ENCODE data around the gene ZFYVE26.

DNA sequence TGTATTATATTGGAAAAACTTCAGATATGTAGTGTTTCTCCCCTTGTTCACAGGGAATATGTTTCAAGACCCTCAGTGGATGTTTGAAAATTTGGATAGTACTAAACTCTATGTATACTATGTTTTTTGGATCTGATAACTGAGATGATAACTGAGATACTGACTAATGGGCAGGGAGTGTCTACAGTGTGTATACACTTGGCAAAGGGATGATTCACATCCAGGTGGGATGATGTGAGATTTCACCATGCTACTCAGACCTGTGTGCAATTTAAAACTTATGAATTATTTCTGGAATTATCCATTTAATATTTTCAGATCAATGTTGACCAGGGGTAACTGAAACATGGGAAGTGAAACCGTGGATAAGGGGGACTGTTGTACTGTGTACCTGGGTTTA, 17.0 kb upstream of the ZFYVE26 start:
- TF ChIP-seq EZH2 (IDR thresholded peaks at IDR 0.05; ENCODE audit: low read depth, low read length, severe bottlenecking) (no peak), CREB1 (IDR thresholded peaks at IDR 0.05) (no peak), RNF2 (IDR thresholded peaks at IDR 0.05; ENCODE audit: borderline replicate concordance, low read depth, low read length, missing control alignments, poor library complexity, severe bottlenecking) (no peak), POLR2A (IDR thresholded peaks at IDR 0.05; ENCODE audit: control extremely low read depth in 1 of 2, low read depth in 2 of 2, low read length in 2 of 2) (no peak), TCF12 (IDR thresholded peaks at IDR 0.05; ENCODE audit: low read depth, low read length) (no peak), SIX5 (IDR thresholded peaks at IDR 0.05; ENCODE audit: low read depth, low read length) (no peak), SRF (IDR thresholded peaks at IDR 0.05; ENCODE audit: low read depth, low read length) (no peak), TAF7 (optimal IDR thresholded peaks at IDR 0.05; ENCODE audit: borderline replicate concordance, low read depth, low read length) (no peak), ZNF274 (IDR thresholded peaks at IDR 0.05; ENCODE audit: borderline replicate concordance, extremely low read depth, low read length) (no peak), TAF1 (IDR thresholded peaks at IDR 0.05; ENCODE audit: low read depth, low read length) (no peak), JUND (IDR thresholded peaks at IDR 0.05; ENCODE audit: low read length) (no peak), POLR2AphosphoS5 (IDR thresholded peaks at IDR 0.05; ENCODE audit: low read depth, low read length) (no peak)
- TF ChIP-seq, protein P1, sequence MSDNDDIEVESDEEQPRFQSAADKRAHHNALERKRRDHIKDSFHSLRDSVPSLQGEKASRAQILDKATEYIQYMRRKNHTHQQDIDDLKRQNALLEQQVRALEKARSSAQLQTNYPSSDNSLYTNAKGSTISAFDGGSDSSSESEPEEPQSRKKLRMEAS (IDR thresholded peaks at IDR 0.05), result no peak
- TF ChIP-seq, protein P2, sequence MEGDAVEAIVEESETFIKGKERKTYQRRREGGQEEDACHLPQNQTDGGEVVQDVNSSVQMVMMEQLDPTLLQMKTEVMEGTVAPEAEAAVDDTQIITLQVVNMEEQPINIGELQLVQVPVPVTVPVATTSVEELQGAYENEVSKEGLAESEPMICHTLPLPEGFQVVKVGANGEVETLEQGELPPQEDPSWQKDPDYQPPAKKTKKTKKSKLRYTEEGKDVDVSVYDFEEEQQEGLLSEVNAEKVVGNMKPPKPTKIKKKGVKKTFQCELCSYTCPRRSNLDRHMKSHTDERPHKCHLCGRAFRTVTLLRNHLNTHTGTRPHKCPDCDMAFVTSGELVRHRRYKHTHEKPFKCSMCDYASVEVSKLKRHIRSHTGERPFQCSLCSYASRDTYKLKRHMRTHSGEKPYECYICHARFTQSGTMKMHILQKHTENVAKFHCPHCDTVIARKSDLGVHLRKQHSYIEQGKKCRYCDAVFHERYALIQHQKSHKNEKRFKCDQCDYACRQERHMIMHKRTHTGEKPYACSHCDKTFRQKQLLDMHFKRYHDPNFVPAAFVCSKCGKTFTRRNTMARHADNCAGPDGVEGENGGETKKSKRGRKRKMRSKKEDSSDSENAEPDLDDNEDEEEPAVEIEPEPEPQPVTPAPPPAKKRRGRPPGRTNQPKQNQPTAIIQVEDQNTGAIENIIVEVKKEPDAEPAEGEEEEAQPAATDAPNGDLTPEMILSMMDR (IDR thresholded peaks at IDR 0.05; ENCODE audit: control extremely low read depth in 1 of 3, insufficient read depth in 1 of 3, low read depth in 1 of 3, low read length in 3 of 3), result no peak

Measured in H1 (cell line).